ENCODE data around the gene INIP.

Gene INIP

DNA sequence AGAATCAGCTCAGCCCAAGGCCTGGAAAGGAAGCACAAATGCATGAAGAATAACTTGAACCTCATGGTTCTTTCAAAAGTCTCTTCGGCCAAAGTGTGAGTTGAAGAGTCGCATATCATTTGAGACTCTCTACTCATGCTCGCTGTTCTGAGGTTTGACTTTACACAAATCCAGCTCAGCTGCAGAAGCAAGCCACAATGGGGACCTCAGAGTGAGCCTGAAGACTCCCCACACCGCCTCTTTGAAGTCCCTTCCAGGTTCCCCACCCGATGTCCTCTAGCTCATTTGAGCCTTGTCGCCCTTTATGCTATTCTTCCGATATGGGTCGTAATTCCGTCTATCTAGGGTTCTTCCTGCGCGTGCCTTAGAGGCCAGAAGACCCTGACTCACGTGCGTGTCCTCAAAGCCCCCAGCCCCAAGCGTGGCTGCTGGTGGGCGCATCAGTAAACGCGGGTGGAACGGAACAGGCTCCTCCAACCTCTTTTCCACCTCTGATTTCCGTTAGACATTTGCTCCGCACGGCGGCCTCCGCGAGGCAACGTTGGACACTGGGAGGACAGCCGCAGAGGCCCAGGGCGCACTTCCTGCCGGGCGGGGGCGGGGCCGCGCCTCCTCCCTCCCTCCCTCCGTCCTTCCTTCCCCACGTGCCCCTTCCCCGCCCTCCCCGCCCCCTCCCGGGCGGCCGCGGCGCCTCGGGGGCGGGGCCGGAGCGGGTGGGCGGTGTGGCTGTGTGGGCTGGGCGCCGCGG is 32.3 kb upstream of the INIP start, which contains the start of gene SNX30:
SNX30 (plus strand) TSS at position 745 of the 748 bp plus-strand sequence. CDS start 242 bp downstream, outside the sequence.
- H3K4me1 ChIP-seq (ENCODE audit: control insufficient read depth in 2 of 2, insufficient read depth in 1 of 2, low read depth in 1 of 2, low read length in 2 of 2): peaks cover 2 to 11% of the 10 kb centered on the region in 2 donors
- H2BK12ac ChIP-seq (ENCODE audit: low read length): no peak within 1 kb of the TSS
- H3K4ac ChIP-seq (ENCODE audit: low read length): peak within 1 kb of the TSS; percentile 81
- H3K27me3 ChIP-seq (ENCODE audit: control insufficient read depth in 3 of 3, insufficient read depth in 3 of 3, low read depth in 1 of 3, low read length in 3 of 3): no peaks in the 10 kb centered on the region
- peak within 1 kb of the TSS; percentile 87 for H4K8ac ChIP-seq (ENCODE audit: low read depth, low read length)
- H3K18ac ChIP-seq (ENCODE audit: low read length): peak within 1 kb of the TSS; percentile 94
- H3K9me3 ChIP-seq (replicated peaks in 1 of 2; ENCODE audit: control insufficient read depth in 2 of 2, insufficient read depth in 1 of 2, low read depth in 1 of 2, low read length in 2 of 2): no peaks in the 10 kb centered on the region
- H3K36me3 ChIP-seq (replicated peaks in 1 of 2; ENCODE audit: control insufficient read depth in 2 of 2, insufficient read depth in 2 of 2, low read length in 2 of 2): no peaks in the 10 kb centered on the region
- peaks cover 2% of the 10 kb centered on the region for H3K79me1 ChIP-seq (ENCODE audit: low read depth, low read length)
- H2BK5ac ChIP-seq (ENCODE audit: low read length): peak within 1 kb of the TSS; percentile 70
- H3K9ac ChIP-seq (ENCODE audit: low read depth, low read length, poor library complexity): peak within 1 kb of the TSS; percentile 97
- peak within 1 kb of the TSS; percentile 64 to 86 for H3K4me3 ChIP-seq (ENCODE audit: low read length in 2 of 2)
- H3K27ac ChIP-seq (replicated peaks; ENCODE audit: low read length): peak within 1 kb of the TSS; percentile 80
- WGBS, 2 donors (ENCODE audit: extremely low coverage in 2 of 2, insufficient read length in 2 of 2, insufficient replicate concordance in 1 of 2): no CpG with 5 or more reads among the region's 49 CpGs
- H2BK15ac ChIP-seq (ENCODE audit: low read length): no peak within 1 kb of the TSS
- H2AK5ac ChIP-seq (ENCODE audit: low read depth, low read length): peak within 1 kb of the TSS; percentile 2
- no peak within 1 kb of the TSS for H4K91ac ChIP-seq (ENCODE audit: low read depth, low read length, poor library complexity)
- H2BK120ac ChIP-seq (ENCODE audit: low read depth, low read length): no peak within 1 kb of the TSS
- H2AFZ ChIP-seq (ENCODE audit: low read length): peak within 1 kb of the TSS; percentile 96
- H3K14ac ChIP-seq (ENCODE audit: low read length): peak within 1 kb of the TSS; percentile 49
- DNase-seq (ENCODE audit: low spot score): peak; percentile 87
- H3K4me2 ChIP-seq (ENCODE audit: insufficient read depth, low read length, poor library complexity, severe bottlenecking): peak within 1 kb of the TSS; percentile 96
- H3K23ac ChIP-seq (ENCODE audit: low read depth, low read length, poor library complexity): peak within 1 kb of the TSS; percentile 95

DNA sequence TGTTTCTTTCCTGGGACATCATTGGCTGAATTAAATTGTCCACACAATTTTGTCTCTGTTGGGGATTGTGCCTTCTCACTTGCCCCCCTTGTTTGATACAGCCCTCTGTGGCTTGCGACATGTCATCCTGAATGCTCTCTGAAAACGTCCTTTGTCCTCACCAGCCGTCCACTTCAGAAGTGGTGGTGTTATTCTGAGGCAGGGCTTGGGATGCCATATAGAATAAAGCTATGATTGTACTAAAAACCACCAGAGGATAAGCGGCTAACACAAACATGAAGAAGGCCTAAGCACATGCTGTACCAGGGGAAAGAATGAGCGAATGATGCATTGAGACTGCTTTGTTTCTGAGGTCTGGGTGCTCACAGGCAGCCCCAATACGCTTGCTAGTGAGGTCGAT is 29.2 kb upstream of the INIP start:
- H2BK120ac ChIP-seq (ENCODE audit: low read depth, low read length): no peak overlapping the region
- H3K23ac ChIP-seq (ENCODE audit: low read depth, low read length, poor library complexity): no peak overlapping the region
- H3K9ac ChIP-seq (ENCODE audit: low read depth, low read length, poor library complexity): no peak overlapping the region
- no peaks in the 10 kb centered on the region for H3K9me3 ChIP-seq (replicated peaks in 1 of 2; ENCODE audit: control insufficient read depth in 2 of 2, insufficient read depth in 1 of 2, low read depth in 1 of 2, low read length in 2 of 2)
- H4K91ac ChIP-seq (ENCODE audit: low read depth, low read length, poor library complexity): no peak overlapping the region
- H2BK12ac ChIP-seq (ENCODE audit: low read length): no peak overlapping the region
- WGBS, 2 donors (ENCODE audit: extremely low coverage in 2 of 2, insufficient read length in 2 of 2, insufficient replicate concordance in 1 of 2): no CpG with 5 or more reads among the region's 7 CpGs
- H3K14ac ChIP-seq (ENCODE audit: low read length): no peak overlapping the region
- H3K27ac ChIP-seq (replicated peaks; ENCODE audit: low read length): no peak overlapping the region
- no peaks in the 10 kb centered on the region for H3K36me3 ChIP-seq (replicated peaks in 1 of 2; ENCODE audit: control insufficient read depth in 2 of 2, insufficient read depth in 2 of 2, low read length in 2 of 2)
- no peak overlapping the region for H2BK15ac ChIP-seq (ENCODE audit: low read length)
- no peak overlapping the region for H3K18ac ChIP-seq (ENCODE audit: low read length)
- no peak overlapping the region for H4K8ac ChIP-seq (ENCODE audit: low read depth, low read length)
- H2AFZ ChIP-seq (ENCODE audit: low read length): peak overlapping the region; percentile 18
- H3K27me3 ChIP-seq (ENCODE audit: control insufficient read depth in 3 of 3, insufficient read depth in 3 of 3, low read depth in 1 of 3, low read length in 3 of 3): no peaks in the 10 kb centered on the region
- no peak overlapping the region for H3K4me2 ChIP-seq (ENCODE audit: insufficient read depth, low read length, poor library complexity, severe bottlenecking)
- no peak overlapping the region for H2BK5ac ChIP-seq (ENCODE audit: low read length)
- H3K4me1 ChIP-seq (ENCODE audit: control insufficient read depth in 2 of 2, insufficient read depth in 1 of 2, low read depth in 1 of 2, low read length in 2 of 2): peaks cover 2 to 9% of the 10 kb centered on the region in 2 donors
- DNase-seq (ENCODE audit: low spot score): no peak
- peaks cover 2% of the 10 kb centered on the region for H3K79me1 ChIP-seq (ENCODE audit: low read depth, low read length)
- no peak overlapping the region for H2AK5ac ChIP-seq (ENCODE audit: low read depth, low read length)
- H3K4ac ChIP-seq (ENCODE audit: low read length): no peak overlapping the region
- H3K4me3 ChIP-seq (ENCODE audit: low read length in 2 of 2): no peak overlapping the region

DNA sequence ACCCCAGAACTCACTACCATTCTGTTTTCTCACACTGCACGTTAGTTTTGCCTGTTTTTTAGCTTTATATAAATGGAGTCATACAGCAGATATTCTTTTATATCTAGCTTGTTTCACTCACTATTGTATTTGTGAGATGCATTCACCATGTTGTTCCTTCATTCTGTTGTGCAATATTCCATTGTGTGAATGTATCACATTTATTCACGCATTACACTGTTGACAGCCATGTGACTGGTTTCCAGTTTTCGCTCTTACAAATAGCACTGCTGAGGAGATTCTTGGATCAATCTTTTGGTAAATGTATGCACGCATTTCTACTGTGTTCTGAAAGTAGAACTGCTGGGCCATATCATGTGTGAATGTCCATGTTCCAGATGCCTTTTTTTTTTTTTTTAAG is 26.3 kb upstream of the INIP start:
- Histone ChIP-seq H3K79me1 (ENCODE audit: low read depth, low read length) (no peaks in the 10 kb centered on the region), H3K23ac (ENCODE audit: low read depth, low read length, poor library complexity) (no peak overlapping the region), H3K9ac (ENCODE audit: low read depth, low read length, poor library complexity) (no peak overlapping the region), H2BK12ac (ENCODE audit: low read length) (no peak overlapping the region), H2BK120ac (ENCODE audit: low read depth, low read length) (no peak overlapping the region), H2BK5ac (ENCODE audit: low read length) (no peak overlapping the region), H2AFZ (ENCODE audit: low read length) (no peak overlapping the region), H3K4me2 (ENCODE audit: insufficient read depth, low read length, poor library complexity, severe bottlenecking) (no peak overlapping the region), H4K8ac (ENCODE audit: low read depth, low read length) (no peak overlapping the region), H2AK5ac (ENCODE audit: low read depth, low read length) (no peak overlapping the region), H3K14ac (ENCODE audit: low read length) (no peak overlapping the region), H3K4ac (ENCODE audit: low read length) (no peak overlapping the region), H3K18ac (ENCODE audit: low read length) (no peak overlapping the region), H3K36me3 (replicated peaks in 1 of 2; ENCODE audit: control insufficient read depth in 2 of 2, insufficient read depth in 2 of 2, low read length in 2 of 2) (no peaks in the 10 kb centered on the region), H2BK15ac (ENCODE audit: low read length) (no peak overlapping the region), H3K27ac (replicated peaks; ENCODE audit: low read length) (no peak overlapping the region), H4K91ac (ENCODE audit: low read depth, low read length, poor library complexity) (no peak overlapping the region), H3K4me1 (ENCODE audit: control insufficient read depth in 2 of 2, insufficient read depth in 1 of 2, low read depth in 1 of 2, low read length in 2 of 2) (peaks cover 0 to 2% of the 10 kb centered on the region in 2 donors), H3K27me3 (ENCODE audit: control insufficient read depth in 3 of 3, insufficient read depth in 3 of 3, low read depth in 1 of 3, low read length in 3 of 3) (no peaks in the 10 kb centered on the region), H3K9me3 (replicated peaks in 1 of 2; ENCODE audit: control insufficient read depth in 2 of 2, insufficient read depth in 1 of 2, low read depth in 1 of 2, low read length in 2 of 2) (no peaks in the 10 kb centered on the region), H3K4me3 (ENCODE audit: low read length in 2 of 2) (no peak overlapping the region)
- no CpG with 5 or more reads among the region's 4 CpGs for WGBS, 2 donors (ENCODE audit: extremely low coverage in 2 of 2, insufficient read length in 2 of 2, insufficient replicate concordance in 1 of 2)
- no peak for DNase-seq (ENCODE audit: low spot score)

DNA sequence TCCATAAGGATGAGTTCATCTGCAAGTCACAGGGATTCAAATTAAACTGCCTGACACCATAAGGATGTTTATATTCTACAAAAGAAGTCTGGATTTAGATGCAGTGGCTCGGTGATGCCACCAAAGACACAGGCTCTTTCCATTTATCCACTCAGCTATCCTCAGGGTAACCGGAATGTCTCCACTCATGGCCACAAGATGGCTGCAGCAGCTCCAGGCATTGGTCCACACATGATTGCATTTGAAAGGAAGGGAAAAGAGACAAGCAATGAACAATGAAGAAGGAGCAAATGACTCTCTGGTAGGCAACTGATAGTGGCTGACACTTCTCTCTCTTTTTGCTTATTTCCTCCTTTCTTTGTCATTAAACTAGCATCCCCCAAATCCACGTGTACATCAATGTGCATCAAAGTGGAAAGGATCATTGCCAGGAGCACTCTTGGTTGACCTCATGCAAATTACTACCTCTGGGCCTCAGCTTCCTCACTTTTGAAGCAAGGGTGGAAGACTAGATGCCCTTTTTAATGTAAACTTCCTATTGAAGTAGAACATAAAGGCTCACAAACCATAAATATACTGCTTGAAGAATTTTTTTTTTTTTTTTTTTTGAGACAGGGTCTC is 25.4 kb upstream of the INIP start:
- Histone ChIP-seq H2BK5ac (ENCODE audit: low read length) (no peak overlapping the region), H3K79me1 (ENCODE audit: low read depth, low read length) (no peaks in the 10 kb centered on the region)

More for the DNA sequence above, 25.4 kb upstream of the INIP start:
- H3K4me2 ChIP-seq (ENCODE audit: insufficient read depth, low read length, poor library complexity, severe bottlenecking): no peak overlapping the region
- H3K4me3 ChIP-seq (ENCODE audit: low read length in 2 of 2): no peak overlapping the region
- H3K23ac ChIP-seq (ENCODE audit: low read depth, low read length, poor library complexity): no peak overlapping the region
- H3K18ac ChIP-seq (ENCODE audit: low read length): no peak overlapping the region
- H3K27ac ChIP-seq (replicated peaks; ENCODE audit: low read length): no peak overlapping the region
- no peaks in the 10 kb centered on the region for H3K27me3 ChIP-seq (ENCODE audit: control insufficient read depth in 3 of 3, insufficient read depth in 3 of 3, low read depth in 1 of 3, low read length in 3 of 3)
- no peak overlapping the region for H2BK12ac ChIP-seq (ENCODE audit: low read length)
- no CpG with 5 or more reads among the region's 3 CpGs for WGBS, 2 donors (ENCODE audit: extremely low coverage in 2 of 2, insufficient read length in 2 of 2, insufficient replicate concordance in 1 of 2)
- no peak overlapping the region for H4K8ac ChIP-seq (ENCODE audit: low read depth, low read length)
- no peak overlapping the region for H2BK120ac ChIP-seq (ENCODE audit: low read depth, low read length)
- no peak overlapping the region for H3K14ac ChIP-seq (ENCODE audit: low read length)
- no peak overlapping the region for H3K9ac ChIP-seq (ENCODE audit: low read depth, low read length, poor library complexity)
- peaks cover 0 to 2% of the 10 kb centered on the region in 2 donors for H3K4me1 ChIP-seq (ENCODE audit: control insufficient read depth in 2 of 2, insufficient read depth in 1 of 2, low read depth in 1 of 2, low read length in 2 of 2)
- H3K9me3 ChIP-seq (replicated peaks in 1 of 2; ENCODE audit: control insufficient read depth in 2 of 2, insufficient read depth in 1 of 2, low read depth in 1 of 2, low read length in 2 of 2): no peaks in the 10 kb centered on the region
- H2AK5ac ChIP-seq (ENCODE audit: low read depth, low read length): no peak overlapping the region
- H3K4ac ChIP-seq (ENCODE audit: low read length): no peak overlapping the region
- no peak overlapping the region for H2BK15ac ChIP-seq (ENCODE audit: low read length)
- DNase-seq (ENCODE audit: low spot score): no peak
- H2AFZ ChIP-seq (ENCODE audit: low read length): no peak overlapping the region
- H3K36me3 ChIP-seq (replicated peaks in 1 of 2; ENCODE audit: control insufficient read depth in 2 of 2, insufficient read depth in 2 of 2, low read length in 2 of 2): no peaks in the 10 kb centered on the region
- no peak overlapping the region for H4K91ac ChIP-seq (ENCODE audit: low read depth, low read length, poor library complexity)
